DMS153 treated with DMSO at 0.1 percent for 48 hours (cell line): Measurements from ENCODE around the gene VSIG10L.

Source experiments
- DNase-seq: peaks from one replicate; lab custom pipeline; 2025; ENCODE audit not compliant: unreplicated experiment; lab: John Stamatoyannopoulos, UW

Gene VSIG10L

GRCh38 chr19:51339313-51339686 lies 2.6 kb downstream of the VSIG10L start:
- DNase-seq, result peak; percentile 29

- DNase-seq, result peak; percentile 73
Measured at GRCh38 chr19:51338563-51339312, 3.2 kb downstream of the VSIG10L start.

GRCh38 chr19:51337861-51338562 lies 3.9 kb downstream of the VSIG10L start:
- no peak for DNase-seq

- DNase-seq, result no peak
Measured at GRCh38 chr19:51337141-51337860, 4.6 kb downstream of the VSIG10L start.

- no peak for DNase-seq
Measured at GRCh38 chr19:51333836-51334460, 8.0 kb downstream of the VSIG10L start.

GRCh38 chr19:51331716-51332115 lies 10.2 kb downstream of the VSIG10L start:
- no peak for DNase-seq

- no peak for DNase-seq
Measured at GRCh38 chr19:51331193-51331592, 10.7 kb downstream of the VSIG10L start.

GRCh38 chr19:51330366-51330765 lies 11.6 kb downstream of the VSIG10L start:
- no peak for DNase-seq

GRCh38 chr19:51329411-51329810 lies 12.5 kb downstream of the VSIG10L start:
- no peak for DNase-seq

- no peak for DNase-seq
Measured at GRCh38 chr19:51327066-51328001, 14.6 kb downstream of the VSIG10L start.

- DNase-seq, result no peak
Measured at GRCh38 chr19:51326216-51327065, 15.5 kb downstream of the VSIG10L start.

- no peak for DNase-seq
Measured at GRCh38 chr19:51325161-51325976, 16.6 kb downstream of the VSIG10L start.

GRCh38 chr19:51324167-51324481 lies 17.8 kb downstream of the VSIG10L start:
- no peak for DNase-seq

- DNase-seq, result no peak
Measured at GRCh38 chr19:51323481-51324166, 18.3 kb downstream of the VSIG10L start.

GRCh38 chr19:51321799-51322198 lies 20.1 kb downstream of the VSIG10L start:
- DNase-seq, result no peak

GRCh38 chr19:51320280-51320657 lies 21.7 kb downstream of the VSIG10L start:
- no peak for DNase-seq

- no peak for DNase-seq
Measured at GRCh38 chr19:51319649-51320279, 22.2 kb downstream of the VSIG10L start.
